GM03348 (cell line): ENCODE measurements around the gene DCTN1.

Experiments used
- DNase-seq: peaks from one replicate; pipeline ENCODE4 v3.0.0; 2012; ENCODE audit warnings: low spot score

DCTN1 gene

GRCh38 chr2:74321737-74322136 lies 58.4 kb downstream of the DCTN1 start:
- no peak for DNase-seq

DNA sequence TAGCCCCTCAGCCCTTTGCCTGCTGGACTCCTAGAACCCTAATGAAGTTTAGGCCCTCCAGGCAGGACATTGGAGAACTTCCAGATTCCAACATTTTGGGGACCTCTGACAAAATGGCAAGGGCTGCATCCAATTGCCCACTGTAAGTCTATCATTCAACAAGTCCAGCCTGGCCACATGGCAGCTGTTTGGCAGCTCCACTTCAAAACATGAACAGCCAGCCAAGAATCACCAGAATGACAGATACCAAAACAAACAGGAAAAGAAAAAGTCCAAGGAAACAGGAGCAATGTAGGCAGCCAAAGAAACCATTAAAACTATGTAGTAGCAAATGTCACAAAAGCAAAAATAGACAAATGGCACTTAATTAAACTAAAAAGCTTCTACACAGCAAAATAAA lies 62.4 kb downstream of the DCTN1 start:
- DNase-seq: no peak

DNA sequence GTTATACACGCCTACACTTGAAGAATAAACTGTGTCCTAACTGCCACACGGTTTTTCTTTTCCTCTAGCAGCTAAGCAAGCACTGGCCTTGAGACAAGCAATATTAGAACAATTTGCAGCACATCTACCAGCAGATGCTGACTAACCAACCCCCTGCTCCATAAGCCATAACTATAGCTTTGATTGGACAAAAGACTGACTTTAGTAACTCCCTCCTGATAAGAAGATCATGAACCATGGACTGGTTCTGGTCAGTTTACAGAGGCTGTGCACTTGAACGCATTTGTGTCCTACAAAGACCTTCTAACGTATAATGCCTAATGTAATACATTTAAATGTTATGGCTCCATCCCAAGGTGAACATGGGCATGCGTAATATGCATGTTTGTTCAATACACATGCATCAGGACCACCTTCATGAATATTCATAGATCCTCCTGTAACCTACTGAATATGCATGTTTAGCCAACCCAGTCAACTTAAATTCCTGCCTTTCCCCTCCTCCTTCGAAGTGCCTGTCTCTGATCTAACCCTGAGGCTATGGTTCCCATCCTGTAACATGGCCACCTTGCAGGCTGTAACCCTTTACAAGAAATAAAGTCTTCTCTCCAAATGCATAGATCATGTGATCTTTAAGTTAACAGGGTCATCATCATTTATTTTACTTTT lies 63.4 kb downstream of the DCTN1 start:
- DNase-seq: no peak

DNA sequence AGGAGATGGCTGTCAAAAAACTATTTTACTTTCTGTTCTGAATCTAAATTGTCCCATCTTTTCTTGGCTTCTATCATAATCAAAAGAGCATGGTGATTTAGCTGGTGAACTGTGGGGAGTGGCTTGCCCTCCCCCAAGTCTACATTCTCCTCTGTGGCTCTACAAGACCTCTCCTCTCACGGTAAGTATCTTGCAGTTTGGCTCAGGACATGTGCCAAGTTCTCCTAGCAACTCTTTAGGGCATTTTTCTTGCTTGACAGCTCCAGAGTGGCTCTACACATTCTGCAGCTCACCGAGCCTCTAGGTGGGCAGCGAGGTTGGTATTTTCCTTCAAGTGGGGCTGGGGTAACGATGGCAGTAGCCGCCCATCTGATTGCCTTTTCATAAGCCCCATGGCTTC lies 66.0 kb downstream of the DCTN1 start:
- DNase-seq: no peak

- DNase-seq: no peak
Observed at GRCh38 chr2:74313497-74313896, 66.6 kb downstream of the DCTN1 start.

DNA sequence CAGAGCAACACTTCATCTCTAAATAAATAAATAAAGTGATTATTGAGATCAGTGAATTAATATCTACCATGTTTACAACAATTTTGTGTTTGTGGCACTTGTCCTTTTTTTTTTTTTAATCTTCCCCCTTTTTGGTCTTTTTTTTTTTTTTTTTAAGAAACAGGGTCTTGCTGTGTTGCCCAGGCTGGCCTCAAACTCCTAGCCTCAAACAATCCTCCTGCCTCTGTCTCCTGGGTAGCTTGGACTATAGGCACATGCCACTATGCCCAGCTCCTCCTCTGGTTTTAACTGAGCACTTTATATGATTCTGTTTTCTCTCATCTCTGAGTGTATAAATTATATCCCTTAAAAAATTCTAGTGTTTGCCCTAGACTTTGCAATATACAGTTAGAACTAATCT lies 67.2 kb downstream of the DCTN1 start:
- DNase-seq: no peak
